ENCODE results near the gene MTCL3.

DNA sequence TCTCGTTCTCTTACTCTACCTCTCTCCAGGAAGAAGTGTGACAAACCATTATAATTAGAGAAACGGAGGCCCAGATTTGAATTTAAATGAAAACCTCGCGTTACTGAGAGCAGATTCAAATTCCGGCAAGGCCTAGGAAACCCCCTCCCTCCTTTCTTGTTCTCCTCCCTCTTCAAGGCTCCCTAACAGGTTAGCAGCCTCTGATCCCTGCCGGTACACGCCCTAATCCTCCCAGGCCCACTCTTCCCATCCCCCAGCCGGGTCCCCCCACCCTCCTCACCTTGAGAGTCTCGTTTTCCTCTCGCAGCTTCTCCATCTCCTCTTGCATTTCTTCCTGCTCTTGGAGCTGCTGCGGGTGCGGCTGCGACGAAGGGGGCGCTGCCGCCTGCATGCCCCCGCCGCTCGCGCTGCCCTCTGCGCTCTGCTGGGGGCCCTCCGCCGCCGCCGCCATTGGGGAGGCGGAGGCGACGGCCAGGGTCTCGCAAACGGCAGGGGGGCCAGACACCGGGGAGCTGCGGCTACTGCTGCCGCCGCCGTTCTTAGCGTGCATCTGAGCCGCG is 3.8 kb downstream of the MTCL3 start:
- TF ChIP-seq, protein P1, sequence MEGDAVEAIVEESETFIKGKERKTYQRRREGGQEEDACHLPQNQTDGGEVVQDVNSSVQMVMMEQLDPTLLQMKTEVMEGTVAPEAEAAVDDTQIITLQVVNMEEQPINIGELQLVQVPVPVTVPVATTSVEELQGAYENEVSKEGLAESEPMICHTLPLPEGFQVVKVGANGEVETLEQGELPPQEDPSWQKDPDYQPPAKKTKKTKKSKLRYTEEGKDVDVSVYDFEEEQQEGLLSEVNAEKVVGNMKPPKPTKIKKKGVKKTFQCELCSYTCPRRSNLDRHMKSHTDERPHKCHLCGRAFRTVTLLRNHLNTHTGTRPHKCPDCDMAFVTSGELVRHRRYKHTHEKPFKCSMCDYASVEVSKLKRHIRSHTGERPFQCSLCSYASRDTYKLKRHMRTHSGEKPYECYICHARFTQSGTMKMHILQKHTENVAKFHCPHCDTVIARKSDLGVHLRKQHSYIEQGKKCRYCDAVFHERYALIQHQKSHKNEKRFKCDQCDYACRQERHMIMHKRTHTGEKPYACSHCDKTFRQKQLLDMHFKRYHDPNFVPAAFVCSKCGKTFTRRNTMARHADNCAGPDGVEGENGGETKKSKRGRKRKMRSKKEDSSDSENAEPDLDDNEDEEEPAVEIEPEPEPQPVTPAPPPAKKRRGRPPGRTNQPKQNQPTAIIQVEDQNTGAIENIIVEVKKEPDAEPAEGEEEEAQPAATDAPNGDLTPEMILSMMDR (IDR thresholded peaks at IDR 0.05), result no peak
- no peak for TF ChIP-seq POLR2A (IDR thresholded peaks at IDR 0.05)

Data from esophagus squamous epithelium (tissue), 4 donors.